ENCODE data around the gene CEP350.

- TF ChIP-seq CTCF (IDR thresholded peaks at IDR 0.05) (no peak), ZFX (IDR thresholded peaks at IDR 0.05; ENCODE audit: borderline replicate concordance) (no peak)
Observed at GRCh38 chr1:180080439-180080838, 125.8 kb downstream of the CEP350 start.
